GM18498 (cell line): Measurements from ENCODE around the gene BTRC.

Experiments
- ATAC-seq: cut with Tn5 transposase; IDR thresholded peaks from one replicate; pipeline ENCODE4 v1.9.1; 2021; ENCODE audit warnings: mild to moderate bottlenecking, moderate library complexity; ENCODE audit not compliant: unreplicated experiment

Gene BTRC

DNA sequence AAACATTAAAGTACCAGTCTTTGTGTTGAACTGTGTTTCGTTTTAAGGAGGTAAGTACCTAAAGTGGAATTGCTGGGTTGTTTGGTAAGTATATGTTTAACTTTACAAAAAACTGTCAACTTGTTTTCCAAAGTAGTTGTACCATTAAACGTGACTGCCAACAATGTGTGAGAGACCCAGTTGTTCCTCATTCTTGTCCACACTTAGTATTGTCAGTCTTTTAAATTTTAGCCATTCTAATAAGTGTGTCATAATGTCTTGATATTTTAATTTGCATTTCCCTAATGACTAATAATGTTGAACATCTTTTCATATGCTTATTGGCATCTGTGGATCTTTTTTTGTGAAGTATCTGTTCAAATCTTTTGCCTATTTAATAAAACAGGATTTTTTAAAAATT, 159.8 kb downstream of the BTRC start:
- ATAC-seq = no peak

GRCh38 chr10:101525848-101526247, 171.9 kb downstream of the BTRC start:
- no peak for ATAC-seq

GRCh38 chr10:101529207-101529606, 175.2 kb downstream of the BTRC start:
- ATAC-seq = no peak

DNA sequence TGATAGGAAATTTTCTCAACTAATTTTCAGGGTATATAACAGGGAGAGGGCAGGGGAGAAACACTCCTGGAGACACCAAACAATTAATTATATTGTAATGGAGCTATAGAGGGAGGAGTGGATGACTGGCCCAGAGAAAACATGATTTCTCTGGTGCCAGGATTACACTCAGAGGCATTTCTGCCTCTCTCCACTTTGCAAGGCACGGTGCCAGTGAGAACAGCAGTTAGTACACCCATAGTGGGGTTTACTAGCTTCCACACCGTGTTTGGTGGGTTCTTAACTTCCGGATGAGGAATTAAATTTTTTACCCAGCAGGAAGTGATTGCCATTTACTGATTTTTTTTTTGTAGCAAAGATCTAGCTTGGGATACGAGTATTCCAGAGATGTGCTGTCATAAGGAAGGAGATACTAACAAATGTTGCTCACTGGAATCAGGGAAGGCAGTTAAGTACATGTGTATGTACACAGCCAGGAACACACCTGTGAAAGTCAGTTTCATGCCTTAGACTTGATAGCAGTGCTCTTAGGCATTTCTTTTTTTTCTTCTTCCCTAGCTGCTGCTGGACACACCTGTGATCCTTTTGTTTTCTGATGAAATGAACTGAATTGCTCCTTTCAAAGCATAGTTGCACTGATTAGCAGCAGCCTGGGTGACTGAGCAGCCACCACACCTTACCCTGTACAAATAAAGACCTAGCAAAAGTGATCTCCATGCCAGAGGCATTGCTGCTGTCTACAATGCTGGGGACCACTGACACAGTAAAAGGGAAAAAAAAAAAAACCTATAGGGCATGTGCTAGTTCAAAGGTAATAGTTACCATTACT, 176.0 kb downstream of the BTRC start:
- ATAC-seq = no peak

DNA sequence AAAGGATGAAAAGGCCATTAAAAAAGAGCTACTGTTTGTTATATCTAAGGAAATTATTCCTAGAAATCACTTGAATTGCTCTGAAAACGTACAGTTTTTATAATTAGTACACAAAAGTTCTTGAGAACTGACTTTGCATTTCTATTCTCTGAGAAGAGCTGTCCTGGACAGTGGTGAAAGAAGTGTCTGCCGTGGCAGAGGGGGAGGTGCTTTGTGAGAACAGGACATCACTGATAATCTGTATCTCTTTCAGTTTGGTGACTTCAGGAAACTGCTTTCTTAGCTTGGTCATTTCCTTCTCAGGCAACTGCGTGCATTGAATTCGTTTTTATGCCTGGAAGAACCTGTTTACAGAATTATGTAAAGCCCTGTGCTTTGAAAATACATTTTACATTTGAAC, 182.0 kb downstream of the BTRC start:
- ATAC-seq = no peak

DNA sequence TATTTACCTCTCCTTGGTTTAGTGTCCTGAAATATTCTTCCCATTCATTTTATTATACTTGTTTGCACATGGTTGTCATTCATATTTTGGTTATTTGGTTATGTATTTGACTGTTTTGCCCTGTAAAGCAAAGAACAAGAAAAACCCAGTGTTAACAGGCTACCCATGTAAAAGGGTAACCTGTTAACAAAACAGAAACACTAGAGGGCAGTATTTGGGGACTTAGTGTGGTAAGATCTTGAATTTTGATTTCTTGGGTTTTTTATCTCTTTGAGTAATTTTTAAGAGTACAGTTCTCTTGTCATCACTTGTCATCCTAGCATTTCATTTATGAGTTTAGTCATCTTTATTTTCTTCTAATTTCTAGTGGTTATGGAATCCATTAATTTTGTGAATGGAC, 182.8 kb downstream of the BTRC start:
- no peak for ATAC-seq

DNA sequence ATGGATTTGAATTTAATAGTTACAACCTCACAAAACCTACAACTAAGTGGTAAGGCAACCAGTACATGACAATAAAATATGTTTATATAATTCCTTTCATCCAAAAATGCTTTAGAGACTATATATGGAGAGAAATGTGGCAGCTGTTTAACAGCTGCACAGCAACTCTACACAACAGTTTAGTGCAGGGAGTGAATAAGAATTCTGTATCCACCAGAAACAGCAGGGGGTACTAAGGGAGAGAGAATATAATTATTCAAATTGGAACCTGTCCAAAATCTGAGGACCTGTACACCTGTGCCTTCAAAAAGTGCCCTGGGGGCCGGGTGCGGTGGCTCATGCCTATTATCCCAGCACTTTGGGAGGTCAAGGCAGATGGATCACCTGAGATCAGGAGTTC, 184.5 kb downstream of the BTRC start:
- ATAC-seq = no peak

GRCh38 chr10:101545898-101546297, 191.9 kb downstream of the BTRC start:
- ATAC-seq = no peak

DNA sequence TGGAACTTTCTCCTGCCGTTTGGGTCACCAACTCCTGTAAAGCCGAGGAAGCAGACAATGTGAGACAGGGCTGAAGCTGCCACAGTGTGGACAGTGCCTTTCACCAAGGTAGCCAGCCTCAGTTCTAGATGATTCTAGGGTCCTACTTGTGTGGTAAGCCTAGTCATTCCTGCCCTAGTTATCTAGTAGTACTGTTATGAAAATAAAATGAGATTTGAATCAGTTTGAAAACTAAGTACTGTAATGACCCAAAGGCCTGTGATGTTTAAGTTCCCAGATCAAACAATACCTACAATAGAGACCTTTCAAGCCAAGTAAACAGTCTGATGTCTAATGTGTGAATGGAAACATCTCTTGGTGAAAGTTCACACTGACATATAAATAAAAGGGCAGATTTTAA, 197.0 kb downstream of the BTRC start:
- no peak for ATAC-seq

- no peak for ATAC-seq
These were observed 198.5 kb downstream of the BTRC start for GRCh38 chr10:101552442-101552841.

DNA sequence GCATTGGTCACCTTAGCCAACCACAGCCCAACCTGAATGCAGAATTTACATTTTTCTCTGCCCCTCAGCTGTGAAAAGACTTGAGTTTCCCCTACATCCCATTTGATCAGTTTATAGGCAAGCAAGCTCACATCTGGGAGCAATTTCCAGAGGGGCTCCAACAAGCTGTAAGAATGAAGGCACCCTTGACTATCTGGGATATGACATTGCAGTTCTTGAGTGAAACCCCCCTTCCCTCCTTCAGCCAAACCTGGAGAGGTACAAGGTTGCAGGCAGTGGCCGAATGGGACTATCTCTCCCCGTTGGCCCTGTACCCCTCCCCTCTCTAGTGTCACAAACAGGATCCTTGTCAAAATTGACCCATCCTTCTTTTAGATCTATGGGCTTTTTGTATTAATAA, 203.6 kb downstream of the BTRC start:
- no peak for ATAC-seq

- no peak for ATAC-seq
These were observed 204.2 kb downstream of the BTRC start for GRCh38 chr10:101558204-101558603.

GRCh38 chr10:101558671-101559595, 205.0 kb downstream of the BTRC start:
- ATAC-seq = no peak

GRCh38 chr10:101559596-101560297, 205.8 kb downstream of the BTRC start:
- ATAC-seq = no peak

GRCh38 chr10:101560298-101561067, 206.5 kb downstream of the BTRC start:
- no peak for ATAC-seq

GRCh38 chr10:101561068-101561915, 207.3 kb downstream of the BTRC start:
- ATAC-seq = no peak

GRCh38 chr10:101562231-101562630, 208.3 kb downstream of the BTRC start:
- no peak for ATAC-seq

GRCh38 chr10:101563007-101563406, 209.0 kb downstream of the BTRC start:
- no peak for ATAC-seq

GRCh38 chr10:101563497-101564040, 209.6 kb downstream of the BTRC start:
- ATAC-seq = no peak
